ENCODE measurements around the gene CD22.

GRCh38 chr19:35320065-35320713 is 8.8 kb upstream of the CD22 start:
- no peak for TF ChIP-seq POLR2A (IDR thresholded peaks at IDR 0.05; ENCODE audit: extremely low read depth, insufficient read length)
- TF ChIP-seq CTCF (IDR thresholded peaks at IDR 0.05; ENCODE audit: low read depth, low read length): no peak
- peak; percentile 83 for TF ChIP-seq MAX (IDR thresholded peaks at IDR 0.05; ENCODE audit: low read depth, low read length)
- 0 out of 2 replicates have a peak, but pooled peaks have one; percentile 7 for TF ChIP-seq MYC (IDR thresholded peaks at IDR 0.05; ENCODE audit: low read depth, low read length)
